Stomach (tissue), 4 donors: ENCODE data around the gene POLR2J2.
"Not testable (repeated sequence)": the region's sequence is repeated elsewhere in the genome, so short reads cannot be mapped to it uniquely, and the experiment has no call there.

Experiments used
- EP300 ChIP-seq: sonication (generic); formaldehyde crosslinking; IDR thresholded peaks from one replicate; pipeline ENCODE4 v1.6.1; 2017; ENCODE audit warnings: antibody characterized with exemption
- POLR2A ChIP-seq, 4 donors: fragments of 450-650 bp; IDR thresholded peaks; one replicate each; pipeline ENCODE4 v1.6.1; 2016; ENCODE audit warnings: antibody characterized with exemption in 4 of 4, control low read depth in 2 of 4, mild to moderate bottlenecking in 1 of 4, moderate library complexity in 1 of 4
- POLR2AphosphoS5 ChIP-seq, 3 donors: sonication (generic); formaldehyde crosslinking; IDR thresholded peaks; one replicate each; pipeline ENCODE4 v1.6.1; 2016; ENCODE audit warnings: antibody characterized with exemption in 3 of 3
- TF ChIP-seq, protein P1 (sequence below), 7 experiments: fragments of 450-650 bp in 4 of 7; fragments of 200-600 bp in 3 of 7; sonication (generic) in 3 of 7; IDR thresholded peaks; one replicate each; pipeline ENCODE4 v1.5.1; 2016 to 2019; ENCODE audit warnings: antibody characterized with exemption in 7 of 7, control low read depth in 2 of 7, mild to moderate bottlenecking in 1 of 7

DNA sequence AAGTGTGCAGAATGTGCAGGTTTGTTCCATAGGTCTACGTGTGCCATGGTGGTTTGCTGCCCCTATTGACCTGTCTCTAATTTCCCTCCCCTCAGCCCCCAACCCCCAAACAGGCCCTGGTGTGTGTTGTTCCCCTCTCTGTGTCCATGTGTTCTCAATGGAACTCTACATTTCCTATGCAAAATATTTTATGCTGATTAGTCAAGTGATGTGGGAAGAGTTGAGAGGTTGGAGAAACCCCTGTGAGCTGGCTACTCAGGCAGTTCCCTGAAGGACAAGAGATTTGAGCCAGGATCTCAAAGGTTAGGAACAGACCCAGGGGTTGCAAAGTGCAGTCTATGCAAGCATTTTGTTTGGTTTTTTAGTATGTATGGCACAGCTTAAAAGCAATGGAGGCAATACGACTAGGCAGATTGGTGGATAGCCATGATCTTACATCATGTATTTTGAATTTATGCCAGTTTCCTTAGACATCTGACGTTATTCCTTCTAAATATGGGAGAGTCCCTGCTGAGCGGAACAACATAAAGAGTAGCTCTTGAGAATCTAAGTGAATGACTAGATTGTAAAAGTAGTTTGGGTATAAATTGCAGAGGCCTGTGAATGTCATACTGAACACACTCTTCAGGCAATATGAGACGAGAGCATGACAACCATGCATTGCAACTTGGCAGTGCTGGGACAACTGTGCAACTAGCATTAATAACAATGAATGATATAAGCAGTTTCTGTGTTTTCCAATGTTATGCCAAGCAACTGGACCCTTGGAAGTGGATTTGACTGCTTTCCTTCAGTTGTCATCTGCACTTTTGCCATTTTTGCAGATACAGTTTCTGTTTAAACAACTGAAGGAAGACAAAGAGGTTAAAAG, 26.4 kb upstream of the POLR2J2 start:
- TF ChIP-seq POLR2AphosphoS5 (IDR thresholded peaks at IDR 0.05); EP300; POLR2A (IDR thresholded peaks at IDR 0.05): not testable (repeated sequence)
- TF ChIP-seq, protein P1, sequence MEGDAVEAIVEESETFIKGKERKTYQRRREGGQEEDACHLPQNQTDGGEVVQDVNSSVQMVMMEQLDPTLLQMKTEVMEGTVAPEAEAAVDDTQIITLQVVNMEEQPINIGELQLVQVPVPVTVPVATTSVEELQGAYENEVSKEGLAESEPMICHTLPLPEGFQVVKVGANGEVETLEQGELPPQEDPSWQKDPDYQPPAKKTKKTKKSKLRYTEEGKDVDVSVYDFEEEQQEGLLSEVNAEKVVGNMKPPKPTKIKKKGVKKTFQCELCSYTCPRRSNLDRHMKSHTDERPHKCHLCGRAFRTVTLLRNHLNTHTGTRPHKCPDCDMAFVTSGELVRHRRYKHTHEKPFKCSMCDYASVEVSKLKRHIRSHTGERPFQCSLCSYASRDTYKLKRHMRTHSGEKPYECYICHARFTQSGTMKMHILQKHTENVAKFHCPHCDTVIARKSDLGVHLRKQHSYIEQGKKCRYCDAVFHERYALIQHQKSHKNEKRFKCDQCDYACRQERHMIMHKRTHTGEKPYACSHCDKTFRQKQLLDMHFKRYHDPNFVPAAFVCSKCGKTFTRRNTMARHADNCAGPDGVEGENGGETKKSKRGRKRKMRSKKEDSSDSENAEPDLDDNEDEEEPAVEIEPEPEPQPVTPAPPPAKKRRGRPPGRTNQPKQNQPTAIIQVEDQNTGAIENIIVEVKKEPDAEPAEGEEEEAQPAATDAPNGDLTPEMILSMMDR (IDR thresholded peaks at IDR 0.05), result not testable (repeated sequence)
